Keratinocyte (primary cell): ENCODE measurements around the gene CRK. TPM values are rescaled to one million over a fixed set of nuclear protein-coding genes. Genes with fewer than 3 reads are reported as not detected.
"Not testable (repeated sequence)": the region's sequence is repeated elsewhere in the genome, so short reads cannot be mapped to it uniquely, and the experiment has no call there.

ENCODE experiments used
- DNase-seq: peaks from one replicate; pipeline ENCODE4 v3.0.0-alpha.2; 2011; ENCODE audit warnings: low read depth, missing footprints, low spot score
- FAIRE-seq: peaks from 2 replicates; lab custom pipeline; 2011; peaks lifted over from hg19 to GRCh38; lab: Jason Lieb, UNC
- H2AFZ ChIP-seq: 2 replicates; pipeline ENCODE4 v1.6.0; 2012; ENCODE audit warnings: low read length, control low read depth, inconsistent platforms; ENCODE audit not compliant: control insufficient read depth
- H3K27ac ChIP-seq: 2 replicates; pipeline ENCODE4 v1.5.1; 2011; ENCODE audit warnings: low read length; ENCODE audit not compliant: control insufficient read depth, insufficient read depth
- H3K27me3 ChIP-seq: 3 replicates; pipeline ENCODE4 v1.6.0; 2011; ENCODE audit warnings: low read length; ENCODE audit not compliant: control insufficient read depth, insufficient read depth; ENCODE audit errors: extremely low read depth
- H3K36me3 ChIP-seq, 2 experiments: 2 replicates in 1 of 2; 3 replicates in 1 of 2; pipeline ENCODE4 v1.5.1; 2011; ENCODE audit warnings: low read length in 2 of 2, mild to moderate bottlenecking in 1 of 2; ENCODE audit not compliant: control insufficient read depth in 2 of 2, insufficient read depth in 2 of 2; ENCODE audit errors: extremely low read depth in 1 of 2
- H3K4me1 ChIP-seq: 3 replicates; pipeline ENCODE4 v1.5.1; 2011; ENCODE audit warnings: low read length; ENCODE audit not compliant: control insufficient read depth, insufficient read depth; ENCODE audit errors: extremely low read depth
- H3K4me2 ChIP-seq: 3 replicates; pipeline ENCODE4 v1.6.0; 2011; ENCODE audit warnings: low read depth, low read length; ENCODE audit not compliant: control insufficient read depth, insufficient read depth; ENCODE audit errors: extremely low read depth
- H3K4me3 ChIP-seq, 3 experiments: fragments of 200-600 bp in 1 of 3; sonication (generic) in 1 of 3; 2 replicates in 2 of 3; 3 replicates in 1 of 3; pipeline ENCODE4 v1.5.1; 2011 to 2016; ENCODE audit warnings: low read length in 3 of 3, mild to moderate bottlenecking in 3 of 3, control low read depth in 2 of 3, inconsistent platforms in 1 of 3, low read depth in 1 of 3, mixed read lengths in 1 of 3, mixed run types in 1 of 3, moderate library complexity in 1 of 3; ENCODE audit not compliant: control insufficient read depth in 2 of 3, insufficient read depth in 2 of 3; ENCODE audit errors: extremely low read depth in 1 of 3
- H3K79me2 ChIP-seq: 2 replicates; pipeline ENCODE4 v1.6.0; 2012; ENCODE audit warnings: low read length; ENCODE audit not compliant: control insufficient read depth, insufficient read depth
- H3K9ac ChIP-seq: 3 replicates; pipeline ENCODE4 v1.6.0; 2011; ENCODE audit warnings: low read length; ENCODE audit not compliant: control insufficient read depth, insufficient read depth; ENCODE audit errors: extremely low read depth
- H3K9me1 ChIP-seq: 3 replicates; pipeline ENCODE4 v1.6.0; 2011; ENCODE audit warnings: low read length; ENCODE audit not compliant: control insufficient read depth, insufficient read depth; ENCODE audit errors: extremely low read depth
- H3K9me3 ChIP-seq: 2 replicates; pipeline ENCODE4 v1.5.1; 2012; ENCODE audit warnings: low read depth, low read length; ENCODE audit not compliant: control insufficient read depth
- H4K20me1 ChIP-seq: 3 replicates; pipeline ENCODE4 v1.6.0; 2011; ENCODE audit warnings: low read length; ENCODE audit not compliant: control insufficient read depth, insufficient read depth; ENCODE audit errors: extremely low read depth
- EZH2 ChIP-seq: IDR thresholded peaks from one replicate; pipeline ENCODE4 v1.6.1; 2012; ENCODE audit warnings: inconsistent platforms, mild to moderate bottlenecking, low read length, moderate library complexity
- dilution Hi-C: fragments of 300-500 bp; cut with MboI; formaldehyde crosslinking; loops from one replicate; pipeline ENCODE4 v1.7.0; 2020; ENCODE audit warnings: low sequenced_read_pairs; ENCODE audit not compliant: extremely low pct_ligation_motif_present
- polyA plus RNA-seq, 5 experiments: library from polyadenylated mRNA; depleted of rRNA in 3 of 5; stranded (reverse) in 3 of 5; stranded (forward) in 1 of 5; unstranded in 1 of 5; fragments of >200 nt; gene quantifications; 1 replicate in 1 of 5; 2 replicates in 3 of 5; 3 replicates in 1 of 5; pipeline versions ENCODE4 v1.2.1 to v1.2.3, GENCODE V29; 2011 to 2012; ENCODE audit warnings: missing spikeins in 2 of 5, low read depth in 1 of 5, low replicate concordance in 1 of 5
- TF ChIP-seq, protein P1 (sequence below), 3 experiments: IDR thresholded peaks in 1 of 3; conservative IDR thresholded peaks in 1 of 3; optimal IDR thresholded peaks in 1 of 3; 2 replicates in 2 of 3; 3 replicates in 1 of 3; pipeline versions ENCODE3 to v1.5.1; 2011; ENCODE audit warnings: low read length in 3 of 3, mild to moderate bottlenecking in 3 of 3, moderate library complexity in 2 of 3, control low read depth in 1 of 3, inconsistent platforms in 1 of 3; ENCODE audit not compliant: insufficient read depth in 2 of 3; ENCODE audit errors: extremely low read depth in 1 of 3

Gene CRK
- polyA plus RNA-seq, 1 donor (not counting 4 experiments of a cell fraction or from before 2014, with no cell fraction given): 127 TPM

DNA sequence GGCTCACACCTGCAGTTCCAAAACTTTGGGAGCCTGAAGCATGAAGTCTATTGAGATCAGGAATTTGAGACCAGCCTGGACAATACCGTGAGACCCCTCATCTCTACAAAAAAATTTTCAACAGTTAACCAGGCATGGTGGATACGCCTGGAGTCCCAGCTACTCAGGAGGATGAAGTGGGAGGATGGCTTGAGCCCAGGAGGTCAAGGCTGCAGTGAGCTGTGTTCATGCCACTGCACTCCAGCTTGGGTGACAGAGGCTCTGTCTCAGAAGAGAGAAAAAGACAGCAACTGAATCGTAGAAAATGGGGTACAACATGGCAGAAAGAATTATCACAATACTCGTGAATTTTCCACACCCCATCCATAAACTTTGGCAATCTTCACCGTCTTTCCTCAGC lies 3.2 kb downstream of the CRK start:
- FAIRE-seq: no peak
- H4K20me1 ChIP-seq: peaks cover 42% of the 10 kb centered on the region
- no peak overlapping the region for H3K4me2 ChIP-seq

DNA sequence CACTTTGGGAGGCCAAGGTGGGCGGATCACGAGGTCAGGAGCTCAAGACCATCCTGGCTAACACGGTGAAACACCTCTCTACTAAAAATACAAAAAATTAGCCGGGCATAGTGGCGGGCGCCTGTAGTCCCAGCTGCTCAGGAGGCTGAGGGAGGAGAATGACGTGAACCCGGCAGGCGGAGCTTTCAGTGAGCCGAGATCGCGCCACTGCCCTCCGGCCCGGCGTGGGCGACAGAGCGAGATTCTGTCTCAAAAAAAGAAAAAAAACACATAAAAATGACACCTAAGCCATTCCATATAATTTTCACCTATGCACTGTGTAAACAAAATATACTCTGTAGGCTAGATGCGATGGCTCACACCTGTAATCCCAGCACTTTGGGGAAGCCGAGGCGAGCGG lies 5.8 kb downstream of the CRK start:
- H3K27me3 ChIP-seq, H3K27ac ChIP-seq, FAIRE-seq, H3K4me3 ChIP-seq, H3K4me1 ChIP-seq, H2AFZ ChIP-seq, dilution Hi-C loops, H3K4me2 ChIP-seq, H3K9ac ChIP-seq, H3K9me3 ChIP-seq, DNase-seq, H3K9me1 ChIP-seq: not testable (repeated sequence)
- H3K36me3 ChIP-seq: peaks cover 13 to 20% of the 10 kb centered on the region in 2 experiments
- peaks cover 59% of the 10 kb centered on the region for H4K20me1 ChIP-seq
- H3K79me2 ChIP-seq: peaks cover 100% of the 10 kb centered on the region

More for the DNA sequence above, 3.2 kb downstream of the CRK start:
- no peaks in the 10 kb centered on the region for H3K9me1 ChIP-seq
- H3K27ac ChIP-seq: no peak overlapping the region
- no peak overlapping the region for H3K4me3 ChIP-seq
- peaks cover 8 to 14% of the 10 kb centered on the region in 2 experiments for H3K36me3 ChIP-seq
- dilution Hi-C loops: no loop called here
- no peaks in the 10 kb centered on the region for H3K9me3 ChIP-seq
- TF ChIP-seq, protein P1, sequence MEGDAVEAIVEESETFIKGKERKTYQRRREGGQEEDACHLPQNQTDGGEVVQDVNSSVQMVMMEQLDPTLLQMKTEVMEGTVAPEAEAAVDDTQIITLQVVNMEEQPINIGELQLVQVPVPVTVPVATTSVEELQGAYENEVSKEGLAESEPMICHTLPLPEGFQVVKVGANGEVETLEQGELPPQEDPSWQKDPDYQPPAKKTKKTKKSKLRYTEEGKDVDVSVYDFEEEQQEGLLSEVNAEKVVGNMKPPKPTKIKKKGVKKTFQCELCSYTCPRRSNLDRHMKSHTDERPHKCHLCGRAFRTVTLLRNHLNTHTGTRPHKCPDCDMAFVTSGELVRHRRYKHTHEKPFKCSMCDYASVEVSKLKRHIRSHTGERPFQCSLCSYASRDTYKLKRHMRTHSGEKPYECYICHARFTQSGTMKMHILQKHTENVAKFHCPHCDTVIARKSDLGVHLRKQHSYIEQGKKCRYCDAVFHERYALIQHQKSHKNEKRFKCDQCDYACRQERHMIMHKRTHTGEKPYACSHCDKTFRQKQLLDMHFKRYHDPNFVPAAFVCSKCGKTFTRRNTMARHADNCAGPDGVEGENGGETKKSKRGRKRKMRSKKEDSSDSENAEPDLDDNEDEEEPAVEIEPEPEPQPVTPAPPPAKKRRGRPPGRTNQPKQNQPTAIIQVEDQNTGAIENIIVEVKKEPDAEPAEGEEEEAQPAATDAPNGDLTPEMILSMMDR (optimal IDR thresholded peaks at IDR 0.05 in 1 of 3, IDR thresholded peaks at IDR 0.05 in 1 of 3, conservative IDR thresholded peaks at IDR 0.05 in 1 of 3; ENCODE audit: extremely low read depth in 1 of 3, insufficient read depth in 2 of 3, low read length in 3 of 3): no peak
- no peak for TF ChIP-seq EZH2
- no peak overlapping the region for H3K9ac ChIP-seq
- peaks cover 81% of the 10 kb centered on the region for H3K79me2 ChIP-seq
- peaks cover 9% of the 10 kb centered on the region for H3K4me1 ChIP-seq
- no peak for DNase-seq
- no peaks in the 10 kb centered on the region for H3K27me3 ChIP-seq
- H2AFZ ChIP-seq: no peak overlapping the region

DNA sequence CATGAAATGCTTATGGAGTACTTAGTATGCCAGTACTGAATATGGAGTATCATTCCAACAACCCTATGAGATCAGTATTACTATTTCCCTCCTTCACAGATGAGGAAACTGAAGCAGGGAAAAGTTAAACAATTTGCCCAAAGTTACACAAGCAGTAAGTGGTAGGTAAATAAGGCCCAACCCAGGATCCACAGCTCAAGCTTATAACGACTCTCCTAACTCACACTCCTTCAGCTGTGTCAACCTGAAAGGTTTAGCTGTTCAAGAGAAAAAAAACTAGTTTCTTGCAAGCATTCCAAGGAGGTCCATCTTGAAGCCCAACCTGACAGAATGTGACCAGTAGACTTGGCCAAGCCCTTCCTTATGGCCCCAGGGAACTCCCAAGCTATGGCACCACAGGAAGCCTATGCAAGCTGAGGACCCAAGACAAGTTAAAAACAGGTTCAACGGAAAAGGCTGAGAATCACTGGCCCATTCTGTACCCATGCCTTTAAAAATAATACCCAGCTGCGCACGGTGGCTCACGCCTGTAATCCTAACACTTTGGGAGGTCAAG lies 6.5 kb downstream of the CRK start:
- peaks cover 5% of the 10 kb centered on the region for H3K4me1 ChIP-seq
- H3K4me2 ChIP-seq: no peak overlapping the region
- TF ChIP-seq EZH2: no peak
- TF ChIP-seq, protein P1 (optimal IDR thresholded peaks at IDR 0.05 in 1 of 3, IDR thresholded peaks at IDR 0.05 in 1 of 3, conservative IDR thresholded peaks at IDR 0.05 in 1 of 3; ENCODE audit: extremely low read depth in 1 of 3, insufficient read depth in 2 of 3, low read length in 3 of 3): no peak
- H3K27ac ChIP-seq: no peak overlapping the region
- H3K36me3 ChIP-seq: peaks cover 13 to 21% of the 10 kb centered on the region in 2 experiments
- no peaks in the 10 kb centered on the region for H3K27me3 ChIP-seq
- peaks cover 61% of the 10 kb centered on the region for H4K20me1 ChIP-seq
- H3K4me3 ChIP-seq: no peak overlapping the region
- H3K9ac ChIP-seq: no peak overlapping the region
- no peaks in the 10 kb centered on the region for H3K9me1 ChIP-seq
- H2AFZ ChIP-seq: no peak overlapping the region
- H3K9me3 ChIP-seq: no peaks in the 10 kb centered on the region
- dilution Hi-C loops: no loop called here
- H3K79me2 ChIP-seq: peaks cover 99% of the 10 kb centered on the region
- FAIRE-seq (no peak), DNase-seq (no peak)
